Activated naive CD4-positive, alpha-beta T cell treated with anti-CD3 and anti-CD28 coated beads, Interleukin-2, amount 50 U/mL, for 72 hours (primary cell): ENCODE measurements around the gene OGFOD3. TPM values are rescaled to one million over a fixed set of nuclear protein-coding genes. Genes with fewer than 3 reads are reported as not detected.
"Not testable (repeated sequence)": the region's sequence is repeated elsewhere in the genome, so short reads cannot be mapped to it uniquely, and the experiment has no call there.

ENCODE experiments used
- ATAC-seq, 2 donors: fragments of 150-1000 bp; cut with Tn5 transposase; 2 replicates each; pipeline ENCODE4 v1.10.0; 2021; ENCODE audit warnings: mild to moderate bottlenecking in 2 of 2, moderate library complexity in 2 of 2
- DNase-seq, 2 donors: peaks; one replicate each; pipeline ENCODE4 v3.0.0; 2021 to 2022; ENCODE audit warnings: low spot score in 2 of 2
- H3K27ac Mint-ChIP-seq, 2 donors: one replicate each; pipeline ENCODE4 v1.8.0; 2022; ENCODE audit warnings: mild to moderate bottlenecking in 2 of 2, mixed read lengths in 2 of 2
- H3K36me3 Mint-ChIP-seq, 2 donors: one replicate each; pipeline ENCODE4 v1.8.0; 2022; ENCODE audit warnings: mixed read lengths in 2 of 2
- H3K9me3 Mint-ChIP-seq, 2 donors: one replicate each; pipeline ENCODE4 v1.8.0; 2022; ENCODE audit warnings: mixed read lengths in 2 of 2
- total RNA-seq, 2 donors: library from RNA; stranded (reverse); gene quantifications; one replicate each; pipeline ENCODE4 v1.2.3, GENCODE V29; 2022

Gene OGFOD3
- total RNA-seq, 2 donors from 2014 or later = 16.8 to 23.5 TPM

DNA sequence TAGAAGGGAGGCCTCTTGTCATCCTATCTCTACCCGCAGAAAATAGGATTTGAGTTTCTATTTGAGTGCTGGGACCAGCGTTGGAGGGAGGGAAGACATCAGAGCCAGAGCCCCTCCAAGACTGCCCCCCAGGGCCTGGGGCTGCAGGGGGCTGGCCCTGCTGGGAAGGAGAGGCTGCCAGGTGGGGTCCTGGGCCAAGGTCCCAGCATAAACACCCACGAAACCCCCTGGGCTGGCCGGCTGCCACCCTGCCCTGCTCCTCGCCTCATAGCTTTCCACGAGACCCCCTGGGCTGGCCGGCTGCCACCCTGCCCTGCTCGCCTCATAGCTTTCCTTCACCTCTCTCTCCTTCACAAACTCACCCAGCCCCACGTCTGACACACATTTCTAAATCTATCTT, 70.0 kb downstream of the OGFOD3 start:
- no peak overlapping the region for H3K27ac Mint-ChIP-seq
- ATAC-seq (no peak), DNase-seq (no peak)

DNA sequence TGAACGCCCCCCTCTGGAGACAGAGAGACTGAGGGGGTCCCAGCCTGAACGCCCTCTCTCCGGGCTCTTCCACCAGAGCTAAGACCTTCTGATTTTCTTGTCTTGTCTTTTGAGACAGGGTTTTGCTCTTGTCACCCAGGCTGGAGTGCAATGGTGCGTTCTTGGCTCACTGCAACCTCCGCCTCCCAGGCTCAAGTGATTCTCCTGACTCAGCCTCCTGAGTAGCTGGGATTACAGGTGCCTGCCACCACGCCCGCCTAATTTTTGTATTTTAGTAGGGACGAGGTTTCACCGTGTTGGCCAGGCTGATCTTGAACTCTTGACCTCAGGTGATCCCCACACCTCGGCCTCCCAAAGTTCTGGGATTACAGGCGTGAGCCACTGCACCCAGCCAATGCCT, 70.4 kb downstream of the OGFOD3 start:
- not testable (repeated sequence) for H3K36me3 Mint-ChIP-seq, DNase-seq, H3K9me3 Mint-ChIP-seq, H3K27ac Mint-ChIP-seq, ATAC-seq

More for the DNA sequence above, 70.0 kb downstream of the OGFOD3 start:
- Mint-ChIP-seq H3K9me3 (no peaks in the 10 kb centered on the region), H3K36me3 (no peaks in the 10 kb centered on the region)

DNA sequence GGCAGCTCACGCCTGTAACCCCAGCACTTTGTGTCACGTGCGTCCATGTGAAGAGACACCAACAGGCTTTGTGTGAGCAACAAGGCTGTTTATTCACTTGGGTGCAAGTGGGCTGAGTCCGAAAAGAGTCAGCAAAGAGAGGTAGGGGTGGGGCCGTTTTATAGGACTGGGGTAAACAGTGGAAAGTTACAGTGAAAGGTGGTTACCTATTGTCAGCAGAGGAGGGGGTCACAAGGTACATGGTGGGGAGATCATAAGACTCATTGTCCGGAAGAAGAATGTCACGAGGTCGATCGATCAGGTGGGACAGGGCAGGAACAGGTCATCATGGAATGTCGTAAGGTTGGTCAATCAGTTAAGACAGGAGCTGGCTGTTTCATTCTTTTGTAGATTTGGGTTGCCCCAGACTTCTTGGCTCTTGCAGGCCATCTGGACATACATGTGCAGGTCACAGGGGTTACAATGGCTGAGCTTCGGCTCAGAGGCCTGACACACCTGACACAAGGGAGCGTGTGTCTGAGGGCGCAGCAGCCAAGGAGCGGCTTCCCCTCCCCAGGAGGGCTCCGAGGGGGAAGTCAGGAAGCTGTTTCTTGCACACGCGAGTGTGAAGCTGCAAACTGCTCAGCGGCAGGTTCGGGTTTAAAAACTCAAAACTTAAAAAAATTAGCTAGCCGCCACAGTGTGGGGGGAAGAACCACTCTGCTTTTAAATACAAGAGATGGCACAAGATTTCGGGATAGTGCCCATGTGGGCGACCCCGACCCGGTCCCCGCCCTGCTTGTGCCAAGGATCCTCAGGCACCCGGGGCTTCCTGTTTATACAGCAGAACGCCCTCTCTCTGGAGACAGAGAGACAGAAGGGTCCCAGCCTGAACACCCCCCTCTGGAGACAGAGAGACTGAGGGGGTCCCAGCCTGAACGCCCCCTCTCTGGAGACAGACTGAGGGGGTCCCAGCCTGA, 71.8 kb downstream of the OGFOD3 start:
- H3K9me3 Mint-ChIP-seq = no peaks in the 10 kb centered on the region
- no peak overlapping the region for H3K27ac Mint-ChIP-seq
- ATAC-seq = no peak
- no peaks in the 10 kb centered on the region for H3K36me3 Mint-ChIP-seq
- DNase-seq = no peak

DNA sequence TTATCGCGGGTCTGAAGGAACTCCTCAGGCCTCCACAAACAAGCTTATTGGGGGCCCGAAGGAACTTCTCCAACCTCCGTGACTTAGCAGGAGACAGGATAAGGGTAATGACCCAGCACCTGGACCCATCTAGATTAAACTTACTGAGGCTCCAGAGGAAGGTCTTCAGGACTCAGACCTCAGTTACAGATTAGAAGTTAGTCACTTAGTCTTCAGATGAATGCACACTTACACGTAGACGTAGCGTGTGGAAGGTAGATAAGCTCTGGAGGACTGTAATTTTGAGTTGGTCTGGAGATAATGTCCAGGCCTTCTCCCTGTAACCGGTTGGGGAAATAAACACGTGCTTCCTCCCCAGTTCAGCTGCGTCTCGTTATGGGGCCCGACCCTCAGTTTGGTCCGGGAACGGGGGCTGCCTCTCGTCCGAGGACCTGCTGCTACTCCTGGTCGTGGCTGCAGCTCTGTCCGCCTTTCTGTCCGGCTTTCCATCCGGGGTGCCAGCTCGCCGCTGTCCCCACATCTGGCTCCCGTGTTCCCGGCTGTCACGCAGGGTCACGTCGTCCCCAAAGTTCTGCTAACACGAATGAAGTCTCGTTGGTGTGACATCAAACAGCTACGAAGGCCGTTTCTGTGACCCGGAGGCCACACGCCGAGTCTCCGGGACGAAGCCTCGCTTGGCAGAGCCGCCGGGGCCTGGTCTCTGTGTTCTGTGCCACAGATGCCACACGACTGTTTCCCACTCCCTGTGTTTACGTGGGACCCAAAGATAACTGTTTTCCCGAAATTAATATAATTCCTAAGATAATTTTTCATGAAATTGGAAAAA, 73.0 kb downstream of the OGFOD3 start:
- Mint-ChIP-seq H3K9me3 (no peaks in the 10 kb centered on the region), H3K36me3 (no peaks in the 10 kb centered on the region), H3K27ac (no peak overlapping the region)
- no peak for ATAC-seq
- no peak for DNase-seq

DNA sequence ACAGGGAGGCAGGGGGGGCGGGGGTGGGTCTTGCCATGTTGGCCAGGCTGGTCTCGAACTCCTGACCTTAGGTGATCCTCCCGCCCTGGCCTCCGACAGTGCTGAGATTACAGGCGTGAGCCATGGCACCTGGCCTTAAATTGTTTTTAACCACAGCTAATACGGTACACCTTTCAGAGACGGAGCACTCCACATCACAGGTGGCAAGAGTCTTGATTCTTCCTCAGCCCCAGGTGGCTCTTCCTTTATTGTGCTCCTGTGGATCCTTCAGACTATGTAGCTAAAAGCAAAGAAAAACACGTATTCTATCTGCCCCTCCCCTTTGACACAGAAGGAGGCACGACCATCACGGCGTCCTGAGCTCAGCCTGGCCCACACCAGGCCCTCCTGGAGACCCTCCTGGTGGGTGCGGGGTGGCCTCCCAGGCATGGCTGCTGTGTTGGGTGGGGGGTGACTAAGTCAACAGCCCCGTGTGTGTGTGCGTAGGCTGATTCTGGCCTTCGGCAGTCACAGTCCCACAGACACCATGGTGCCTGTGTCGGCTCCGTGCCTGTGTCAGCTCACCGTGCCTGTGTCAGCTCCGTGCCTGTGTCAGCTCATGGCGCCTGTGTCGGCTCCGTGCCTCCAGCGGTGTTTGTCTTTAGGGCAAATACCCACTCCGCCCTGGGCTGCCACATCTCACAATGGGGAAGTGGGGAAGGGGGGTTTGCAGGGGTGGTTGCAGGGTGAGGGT, 74.0 kb downstream of the OGFOD3 start:
- no peaks in the 10 kb centered on the region for H3K36me3 Mint-ChIP-seq
- DNase-seq (no peak), ATAC-seq (no peak)
- no peaks in the 10 kb centered on the region for H3K9me3 Mint-ChIP-seq
- H3K27ac Mint-ChIP-seq = no peak overlapping the region

DNA sequence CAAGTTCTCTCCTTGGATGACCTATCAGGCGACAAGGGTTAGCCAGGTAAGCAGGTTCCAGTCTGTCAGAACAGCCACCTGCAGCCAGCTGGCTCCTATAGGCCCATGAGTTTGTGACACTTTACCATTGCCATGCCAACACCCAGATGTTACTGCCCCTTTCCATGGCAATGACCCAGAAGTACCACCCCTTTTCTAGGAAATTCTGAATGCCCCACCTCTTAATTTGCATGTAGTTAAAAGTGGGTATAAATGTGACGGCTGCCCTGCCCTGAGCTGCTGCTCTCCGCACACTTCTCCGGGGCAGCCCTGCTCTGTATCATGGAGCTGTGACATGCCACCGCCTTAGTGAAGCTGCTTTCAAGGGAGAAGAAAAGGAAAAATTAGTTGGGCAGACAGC, 74.8 kb downstream of the OGFOD3 start:
- DNase-seq = no peak
- Mint-ChIP-seq H3K36me3 (no peaks in the 10 kb centered on the region), H3K27ac (no peak overlapping the region), H3K9me3 (no peaks in the 10 kb centered on the region)
- peak in 1 of 2 donors; percentile 40 for ATAC-seq

DNA sequence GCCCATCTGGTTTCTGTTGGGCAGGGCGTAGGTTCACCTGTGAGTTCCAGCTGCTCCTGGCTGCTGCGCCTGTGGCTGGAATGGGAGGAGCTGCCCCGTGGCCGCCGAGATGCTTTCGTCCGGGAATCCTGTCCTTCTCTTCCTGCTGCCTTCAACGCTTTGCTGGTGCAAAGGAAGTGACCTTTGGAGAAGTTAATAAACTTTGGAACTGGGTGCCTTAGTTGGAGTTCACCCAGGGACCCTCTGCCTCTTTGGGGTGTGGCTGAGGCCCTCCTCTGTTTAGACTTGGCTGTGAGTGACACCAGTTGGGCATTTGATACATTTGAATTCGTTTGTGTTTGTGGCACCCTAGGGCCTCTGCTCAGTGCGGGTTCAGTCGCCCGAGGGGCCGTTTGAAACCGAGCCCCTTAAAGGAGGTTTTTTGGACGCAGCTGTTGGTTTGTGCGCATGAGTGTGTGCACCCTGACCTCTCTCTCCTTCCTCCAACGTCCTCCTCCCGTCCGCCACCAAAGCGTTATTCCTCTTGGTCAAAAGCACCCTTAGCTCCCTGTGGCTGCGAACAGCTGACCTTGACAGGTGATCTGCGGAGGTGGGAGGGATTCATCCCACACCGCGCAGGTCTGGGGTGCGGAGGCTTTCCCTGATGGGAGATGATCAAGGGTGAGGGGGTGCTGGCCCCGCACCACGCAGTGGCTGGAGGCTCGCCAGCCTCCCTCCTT, 75.9 kb downstream of the OGFOD3 start:
- no peak for DNase-seq
- no peak for ATAC-seq
- Mint-ChIP-seq H3K27ac (no peak overlapping the region), H3K9me3 (no peaks in the 10 kb centered on the region), H3K36me3 (no peaks in the 10 kb centered on the region)

DNA sequence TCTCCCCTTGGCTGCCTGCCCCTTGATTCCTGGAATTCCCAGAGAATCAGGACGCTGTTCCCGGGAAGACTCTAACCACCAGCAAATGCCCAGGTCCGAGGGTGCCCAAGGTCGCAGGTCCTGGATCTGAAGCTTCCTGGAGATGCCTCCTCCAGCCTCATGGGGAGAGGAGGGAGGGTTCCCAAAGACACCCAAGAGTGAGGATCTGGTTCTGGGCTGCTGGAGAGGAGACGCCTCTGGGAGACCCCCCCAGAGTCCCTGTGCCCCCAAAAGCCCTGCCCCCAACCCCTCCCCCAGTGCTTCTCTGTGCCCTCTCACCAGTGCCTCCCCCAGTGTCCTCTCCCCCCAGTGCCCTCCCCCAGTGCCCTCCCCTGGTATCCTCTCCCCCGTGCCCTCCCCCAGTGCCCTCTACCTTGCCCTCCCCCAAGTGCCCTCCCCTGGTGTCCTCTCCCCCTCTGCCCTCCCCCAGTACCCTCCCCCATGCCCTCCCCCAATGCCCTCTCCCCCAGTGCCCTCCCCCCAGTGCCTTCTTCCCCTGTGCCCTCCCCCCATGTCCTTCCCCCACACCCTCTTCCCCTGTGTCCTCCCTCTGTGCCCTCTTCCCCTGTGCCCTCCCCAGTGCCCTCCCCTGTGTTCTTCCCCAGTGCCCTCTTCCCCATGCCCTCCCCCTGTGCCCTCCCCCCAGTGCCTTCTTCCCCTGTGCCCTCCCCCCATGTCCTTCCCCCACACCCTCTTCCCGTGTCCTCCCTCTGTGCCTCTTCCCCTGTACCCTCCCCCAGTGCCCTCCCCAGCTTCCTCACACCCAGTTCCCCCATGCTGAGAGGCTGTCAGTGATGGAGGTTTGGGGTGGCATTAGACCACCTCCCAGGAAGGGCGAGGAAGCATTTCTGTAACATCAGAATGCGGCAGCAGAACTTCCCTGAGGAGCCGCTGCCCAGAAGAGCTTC, 78.5 kb downstream of the OGFOD3 start:
- no peak for DNase-seq
- H3K9me3 Mint-ChIP-seq = no peaks in the 10 kb centered on the region
- no peak for ATAC-seq
- H3K27ac Mint-ChIP-seq = no peak overlapping the region
- H3K36me3 Mint-ChIP-seq = no peaks in the 10 kb centered on the region

Other genes with a start within 250 kb of the OGFOD3 start
- gene CCDC57, start 205.7 kb downstream of the OGFOD3 start, total RNA-seq = 10 to 100 TPM; 34.6 to 51.3 TPM
- gene SLC16A3, start 189.5 kb downstream of the OGFOD3 start, total RNA-seq = 100 to 1,000 TPM in 1 of 2 donors, 1 to 10 TPM in 1; 8.6 to 197 TPM
- 100 to 1,000 TPM; 130 to 171 TPM for gene CSNK1D, start 144.9 kb downstream of the OGFOD3 start, total RNA-seq
- 100 to 1,000 TPM; 620 to 646 TPM for gene CD7, start 101.0 kb downstream of the OGFOD3 start, total RNA-seq
- 10 to 100 TPM in 1 of 2 donors, 1 to 10 TPM in 1; 2.3 to 13.7 TPM for gene SECTM1, start 84.8 kb downstream of the OGFOD3 start, total RNA-seq
- under 1 TPM; 0.18 to 0.41 TPM for gene TEX19, start 59.3 kb downstream of the OGFOD3 start, total RNA-seq
- under 1 TPM in 1 of 2 donors, not detected in 1; 0.18 TPM for gene UTS2R, start 46.8 kb downstream of the OGFOD3 start, total RNA-seq
- 10 to 100 TPM; 16.2 to 33.6 TPM for gene HEXD, start 239 bp downstream of the OGFOD3 start, total RNA-seq
- 100 to 1,000 TPM; 205 to 401 TPM for gene CYBC1, start 32.2 kb upstream of the OGFOD3 start, total RNA-seq
- gene NARF, start 40.2 kb upstream of the OGFOD3 start, total RNA-seq = 100 to 1,000 TPM; 159 TPM
- 10 to 100 TPM; 56.2 to 67.4 TPM for gene FOXK2, start 101.1 kb upstream of the OGFOD3 start, total RNA-seq
- 10 to 100 TPM; 33.9 to 89.9 TPM for gene WDR45B, start 229.9 kb upstream of the OGFOD3 start, total RNA-seq